Measurements from ENCODE around the gene PERCC1.

GRCh38 chr16:1446296-1447080, 15.6 kb downstream of the PERCC1 start:
- no peak for TF ChIP-seq CTCF (IDR thresholded peaks at IDR 0.05)
- no peak for TF ChIP-seq POLR2A (IDR thresholded peaks at IDR 0.05)
